Psoas muscle (tissue), 8 donors: ENCODE data around the gene CFAP46. TPM values are rescaled to one million over a fixed set of nuclear protein-coding genes. Genes with fewer than 3 reads are reported as not detected.

Experiments
- ATAC-seq, 4 donors: fragments of 200-7000 bp; cut with Tn5 transposase; one replicate each; pipeline ENCODE4 v1.9.1; 2020; ENCODE audit warnings: moderate library complexity in 3 of 4, mild to moderate bottlenecking in 2 of 4
- DNase-seq, 2 donors: peaks; one replicate each; pipeline ENCODE4 v3.0.0-alpha.2; 2020
- H3K27ac ChIP-seq: fragments of 200-600 bp; one replicate; pipeline ENCODE4 v1.8.0; 2022
- H3K27me3 ChIP-seq, 3 donors: fragments of 200-600 bp in 1 of 3; one replicate each; pipeline versions ENCODE4 v1.6.1 to v1.8.0; 2013 to 2022; ENCODE audit warnings: low read length in 2 of 3, mild to moderate bottlenecking in 2 of 3, moderate library complexity in 1 of 3; ENCODE audit not compliant: insufficient read depth in 3 of 3
- H3K36me3 ChIP-seq, 2 donors: fragments of 200-600 bp in 1 of 2; one replicate each; pipeline versions ENCODE4 v1.6.1 to v1.8.0; 2013 to 2022; ENCODE audit warnings: low read depth in 1 of 2, mild to moderate bottlenecking in 1 of 2, moderate library complexity in 1 of 2; ENCODE audit not compliant: insufficient read depth in 1 of 2
- H3K4me1 ChIP-seq: fragments of 200-600 bp; one replicate; pipeline ENCODE4 v1.8.0; 2022
- H3K4me3 ChIP-seq: fragments of 200-600 bp; one replicate; pipeline ENCODE4 v1.8.0; 2022; ENCODE audit warnings: mild to moderate bottlenecking
- H3K9me3 ChIP-seq: fragments of 200-600 bp; one replicate; pipeline ENCODE4 v1.8.0; 2022
- CTCF ChIP-seq: fragments of 200-600 bp; IDR thresholded peaks from one replicate; pipeline ENCODE4 v1.8.0; 2022; ENCODE audit warnings: antibody characterized with exemption
- WGBS, 3 donors: extraction: QIAGEN DNeasy Blood & Tissue Kit; methylation state at CpG; one replicate each; pipeline versions ENCODE4 v1.1.6 to v1.1.7; 2013; 5-methylcytosine and 5-hydroxymethylcytosine counted together
- intact Hi-C, 2 donors: fragments of 100-400 bp; cut with DNase I; formaldehyde crosslinking; loops; one replicate each; pipeline versions ENCODE4 v1.11.0 to v1.14.2; 2022
- polyA plus RNA-seq, 3 donors: library from polyadenylated mRNA; stranded (reverse); fragments of 200-250 nt; gene quantifications; one replicate each; pipeline ENCODE4 v1.2.3, GENCODE V29; 2013
- total RNA-seq, 4 donors: library from RNA; stranded (reverse); fragmentation: NEBNext Ultra II Directional in 2 of 4; extraction: Animal tissue kit (Norgen Biotek cat#: 25700) in 2 of 4; gene quantifications; one replicate each; pipeline versions ENCODE4 v1.2.1 to v1.2.4, GENCODE V29; 2021 to 2023
- donor health status: healthy with polysubstance abuse.
- donor health status: DM: no; HTN: no; CAD: no; lungs with moderate emphysema.
- donor health status: Bipolar disorder and iron deficiency.
- donor health status: healthy.
- donor health status: DM: yes; HTN: yes; CAD: no.
- donor health status: DM: no; HTN: no; CAD: no.
- donor health status: DM: no; HTN: no; CAD: no.
- donor health status: DM: yes; HTN: yes; CAD: no.

The CFAP46 gene
- total and polyA plus RNA-seq, 7 donors: 3.9 to 25.4 (median 13.8) TPM

DNA sequence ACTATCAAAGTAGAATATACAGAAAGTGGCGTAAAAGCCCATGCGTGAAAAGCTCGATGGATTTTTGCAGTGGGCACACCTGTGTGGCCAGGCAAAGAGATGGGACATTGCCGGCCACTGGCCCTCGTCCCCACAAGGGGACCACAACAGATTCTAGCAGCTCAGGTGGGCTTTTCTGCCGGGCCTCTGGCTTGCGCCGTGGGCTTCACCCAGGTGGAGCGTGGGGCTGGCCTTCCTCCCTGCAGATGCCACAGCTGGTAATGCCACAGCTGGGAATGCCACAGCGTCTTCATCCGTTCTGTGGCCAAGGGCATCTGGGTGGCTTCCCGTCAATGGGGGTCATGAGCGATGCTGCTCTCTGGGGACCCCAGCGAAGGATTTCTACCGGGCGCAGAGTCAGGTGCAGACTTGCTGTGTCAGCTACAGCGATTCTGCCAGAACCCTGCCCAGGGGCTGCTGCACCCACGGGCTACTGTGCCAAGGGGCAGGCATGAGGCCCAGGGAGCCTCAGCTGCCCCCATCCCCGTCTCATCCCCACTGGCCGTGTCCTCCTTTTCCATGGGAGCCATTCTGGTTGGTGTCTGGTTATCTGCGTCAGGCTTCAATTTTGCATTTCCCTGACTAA, 103.9 kb downstream of the CFAP46 start:
- Histone ChIP-seq H3K4me1 (no peaks in the 10 kb centered on the region), H3K27me3 (peaks cover 0 to 23% (median 9%) of the 10 kb centered on the region in 3 donors), H3K36me3 (peaks cover 0 to 5% of the 10 kb centered on the region in 2 donors), H3K4me3 (no peak overlapping the region), H3K9me3 (peaks cover 11% of the 10 kb centered on the region), H3K27ac (no peak overlapping the region)
- intact Hi-C loops: loop anchor here (2.0 to 10.0 kb wide), 3 partner anchors 279 to 476 kb away; no protein-coding TSS in a partner anchor
- DNase-seq (peak in 1 of 2 donors; percentile 45), ATAC-seq (no peak)
- 44 to 71% (median 49%) methylated on average over 21 of the region's 21 CpGs for WGBS, 3 donors
- no peak for TF ChIP-seq CTCF

DNA sequence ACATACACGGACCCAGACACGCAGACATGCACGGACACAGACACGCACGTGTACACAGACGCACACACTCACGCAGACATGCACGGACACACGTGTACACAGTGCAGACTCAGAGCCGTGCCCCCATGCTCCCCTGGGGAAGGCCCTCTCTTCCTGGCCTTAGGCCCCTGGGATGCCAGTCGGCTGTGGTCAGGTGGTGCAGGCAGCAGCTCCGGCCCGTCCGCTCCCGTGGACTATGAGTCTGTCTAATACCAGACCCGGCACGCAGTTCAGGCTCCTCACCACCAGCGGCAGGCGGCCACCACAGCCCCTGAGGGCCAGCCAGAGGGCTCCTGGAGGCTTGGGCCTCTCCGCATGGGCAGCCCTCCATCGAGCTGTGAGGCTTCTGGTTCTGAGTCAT, 104.5 kb downstream of the CFAP46 start:
- Histone ChIP-seq H3K36me3 (peaks cover 0 to 11% of the 10 kb centered on the region in 2 donors), H3K27ac (no peak overlapping the region), H3K4me3 (no peak overlapping the region), H3K4me1 (no peaks in the 10 kb centered on the region), H3K9me3 (peaks cover 11% of the 10 kb centered on the region), H3K27me3 (peaks cover 0 to 23% (median 9%) of the 10 kb centered on the region in 3 donors)
- TF ChIP-seq CTCF: no peak
- intact Hi-C loops: loop anchor here (2.0 to 10.0 kb wide), 3 partner anchors 279 to 477 kb away; no protein-coding TSS in a partner anchor
- DNase-seq (no peak), ATAC-seq (no peak)
- WGBS, 3 donors: 66 to 72% (median 69%) methylated on average over 21 of the region's 21 CpGs

GRCh38 chr10:132836832-132837540, 105.4 kb downstream of the CFAP46 start:
- TF ChIP-seq CTCF: peak; percentile 98
- Histone ChIP-seq H3K36me3 (peaks cover 0 to 17% of the 10 kb centered on the region in 2 donors), H3K9me3 (peaks cover 2% of the 10 kb centered on the region), H3K27me3 (peaks cover 0 to 16% (median 9%) of the 10 kb centered on the region in 3 donors), H3K27ac (peak overlapping the region; percentile 93), H3K4me3 (peak overlapping the region; percentile 67), H3K4me1 (no peaks in the 10 kb centered on the region)
- intact Hi-C loops: loop anchor here in 1 of 2 donors (5.0 to 10.0 kb wide), 2 partner anchors 280 to 478 kb away; no protein-coding TSS in a partner anchor
- ATAC-seq (peak; percentile 71 to 83 (median 74)), DNase-seq (peak in 1 of 2 donors; percentile 75)
- WGBS, 3 donors: 33 to 40% (median 35%) methylated on average over 34 of the region's 34 CpGs

DNA sequence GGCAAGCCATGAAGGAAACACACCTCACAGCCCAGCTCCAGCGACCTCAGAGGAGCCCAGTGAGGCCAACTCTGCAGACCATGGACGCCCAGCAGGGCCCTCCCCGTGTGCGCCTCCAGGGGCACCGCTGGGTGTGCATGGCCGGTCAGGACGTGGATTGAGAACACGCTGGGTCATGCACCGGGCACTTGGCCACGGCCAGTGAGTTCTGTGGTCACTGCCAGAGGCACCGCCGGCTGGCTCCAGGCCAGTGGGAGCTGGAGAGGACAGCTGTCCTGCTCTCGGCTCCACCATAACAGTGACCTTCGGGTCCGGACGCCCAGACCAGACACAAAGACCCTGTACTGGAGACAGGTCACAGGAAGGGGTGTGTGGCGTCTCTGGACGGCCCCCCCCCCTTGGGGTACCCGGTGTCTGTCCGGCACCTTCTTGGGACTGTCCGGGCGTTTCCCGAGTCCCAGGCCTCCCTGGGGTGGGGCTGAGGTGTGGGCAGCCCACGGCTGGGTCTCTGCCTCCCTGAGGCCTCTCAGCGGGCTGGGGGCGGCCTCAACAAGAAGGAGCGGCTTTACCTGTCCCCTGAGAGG, 106.0 kb downstream of the CFAP46 start:
- H3K4me3 ChIP-seq: peak overlapping the region; percentile 67
- intact Hi-C loops: loop anchor here in 1 of 2 donors (5.0 to 10.0 kb wide), 2 partner anchors 281 to 478 kb away; no protein-coding TSS in a partner anchor
- H3K27ac ChIP-seq: peak overlapping the region; percentile 93
- no peaks in the 10 kb centered on the region for H3K9me3 ChIP-seq
- H3K36me3 ChIP-seq: peaks cover 0 to 17% of the 10 kb centered on the region in 2 donors
- 14 to 22% (median 22%) methylated on average over 27 of the region's 27 CpGs for WGBS, 3 donors
- peak; percentile 85 to 98 for DNase-seq
- no peaks in the 10 kb centered on the region for H3K4me1 ChIP-seq
- ATAC-seq: peak; percentile 94 to 95 (median 95)
- H3K27me3 ChIP-seq: peaks cover 0 to 11% (median 7%) of the 10 kb centered on the region in 3 donors
- TF ChIP-seq CTCF: peak; percentile 22
